Measurements from ENCODE around the gene ZBTB7C. TPM values are rescaled to one million over a fixed set of nuclear protein-coding genes. Genes with fewer than 3 reads are reported as not detected.

The ZBTB7C gene
- total and polyA plus RNA-seq, 2 of the 8 experiments (the other 6 are each of a cell fraction or from before 2014, with no cell fraction given): 0.15 to 0.45 TPM

DNA sequence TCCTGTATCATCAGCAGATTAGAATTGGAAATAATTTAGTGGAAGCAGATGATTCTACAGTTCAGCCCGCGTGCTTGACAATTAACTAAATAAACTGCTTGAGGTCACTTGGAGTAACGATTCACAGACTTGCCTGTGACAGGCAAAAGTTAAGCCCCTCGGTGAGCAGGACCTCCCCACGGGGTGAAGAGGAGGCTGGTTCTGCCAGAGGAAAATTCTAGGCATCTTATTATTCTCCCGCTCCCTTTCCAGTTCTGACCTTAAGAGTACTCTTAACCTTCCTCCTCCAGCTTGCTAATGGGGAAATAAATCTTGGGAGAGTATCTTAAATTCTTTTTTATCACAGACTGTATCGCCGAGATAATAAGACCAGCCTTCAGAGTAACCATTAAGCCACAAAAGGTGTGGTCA lies 309.0 kb downstream of the ZBTB7C start (continued):
- TF ChIP-seq POLR2AphosphoS5 (IDR thresholded peaks at IDR 0.05; ENCODE audit: low read depth, low read length): no peak
- no peak for TF ChIP-seq POLR2A (IDR thresholded peaks at IDR 0.05; ENCODE audit: control extremely low read depth in 1 of 2, low read depth in 2 of 2, low read length in 2 of 2)
- TF ChIP-seq ASH2L (IDR thresholded peaks at IDR 0.05; ENCODE audit: low read length): no peak
- no peak for TF ChIP-seq BRCA1 (IDR thresholded peaks at IDR 0.05; ENCODE audit: low read depth, low read length)
